Suprapubic skin (tissue), 4 donors: ENCODE measurements around the gene NIPAL1.

Experiments used
- CTCF ChIP-seq, 2 donors: fragments of 200-600 bp in 1 of 2; fragments of 450-650 bp in 1 of 2; sonication (generic) in 1 of 2; IDR thresholded peaks; one replicate each; pipeline ENCODE4 v1.5.1; 2016 to 2019; ENCODE audit warnings: antibody characterized with exemption in 2 of 2, mild to moderate bottlenecking in 1 of 2, moderate library complexity in 1 of 2
- EP300 ChIP-seq: sonication (generic); formaldehyde crosslinking; IDR thresholded peaks from one replicate; pipeline ENCODE4 v1.6.1; 2017; ENCODE audit warnings: antibody characterized with exemption
- POLR2A ChIP-seq, 2 donors: fragments of 450-650 bp; IDR thresholded peaks; one replicate each; pipeline ENCODE4 v1.6.1; 2017; ENCODE audit warnings: antibody characterized with exemption in 2 of 2, mild to moderate bottlenecking in 2 of 2, moderate library complexity in 2 of 2
- POLR2AphosphoS5 ChIP-seq, 3 donors: sonication (generic); formaldehyde crosslinking; IDR thresholded peaks; one replicate each; pipeline ENCODE4 v1.6.1; 2017; ENCODE audit warnings: antibody characterized with exemption in 3 of 3

- no peak for TF ChIP-seq CTCF (IDR thresholded peaks at IDR 0.05)
- TF ChIP-seq POLR2A (IDR thresholded peaks at IDR 0.05): no peak
- no peak for TF ChIP-seq POLR2AphosphoS5 (IDR thresholded peaks at IDR 0.05)
- no peak for TF ChIP-seq EP300
Measured at GRCh38 chr4:48044298-48044697, 27.7 kb downstream of the NIPAL1 start.
